ENCODE results near the gene SASH1. TPM values are rescaled to one million over a fixed set of nuclear protein-coding genes. Genes with fewer than 3 reads are reported as not detected.

SASH1 gene
- total and polyA plus RNA-seq, 9 of the 15 experiments (the other 6 are each of a cell fraction or from before 2014, with no cell fraction given): 0.35 to 3.5 (median 1.6) TPM

- ATAC-seq (no peak), DNase-seq (ENCODE audit: extremely low read depth in 1 of 4, low spot score in 3 of 4) (no peak), FAIRE-seq (no peak)
- Histone ChIP-seq H3K9me3 (replicated peaks; ENCODE audit: control insufficient read depth, insufficient read depth, low read depth, low read length) (no peaks in the 10 kb centered on the region), H3K9ac (ENCODE audit: insufficient read depth in 1 of 2, low read depth in 2 of 2, low read length in 2 of 2) (no peak overlapping the region), H3K4me2 (ENCODE audit: insufficient read depth, low read length) (no peak overlapping the region), H3K4me3 (no peak overlapping the region), H3K27me3 (ENCODE audit: control insufficient read depth in 2 of 2, insufficient read depth in 2 of 2, low read length in 2 of 2) (peaks cover 45 to 53% of the 10 kb centered on the region in 2 experiments), H3K4me1 (replicated peaks in 1 of 2; ENCODE audit: control insufficient read depth in 2 of 2, insufficient read depth in 2 of 2, low read length in 2 of 2) (no peaks in the 10 kb centered on the region), H3K36me3 (ENCODE audit: control insufficient read depth, insufficient read depth, low read length) (no peaks in the 10 kb centered on the region), H3K27ac (ENCODE audit: extremely low read depth, low read depth, low read length) (no peak overlapping the region), H2AFZ (ENCODE audit: low read depth, low read length) (no peak overlapping the region), H3K9me1 (ENCODE audit: control insufficient read depth, insufficient read depth, low read length) (no peaks in the 10 kb centered on the region), H4K20me1 (replicated peaks; ENCODE audit: control insufficient read depth, insufficient read depth, low read length) (peaks cover 7% of the 10 kb centered on the region), H3K79me2 (ENCODE audit: control insufficient read depth, insufficient read depth, low read length) (no peaks in the 10 kb centered on the region)
- TF ChIP-seq FOXM1 (IDR thresholded peaks at IDR 0.05; ENCODE audit: low read depth): no peak
- TF ChIP-seq FOXM1 (CRISPR knock-in tag; IDR thresholded peaks at IDR 0.05; ENCODE audit: low read depth): no peak
- TF ChIP-seq ATF2 (CRISPR knock-in tag; IDR thresholded peaks at IDR 0.05): no peak
- no peak for TF ChIP-seq KLF10 (CRISPR knock-in tag; IDR thresholded peaks at IDR 0.05)
- TF ChIP-seq SMARCB1 (IDR thresholded peaks at IDR 0.05; ENCODE audit: insufficient read length, low read depth): no peak
- no peak for TF ChIP-seq CAMTA2 (CRISPR knock-in tag; conservative IDR thresholded peaks at IDR 0.05)
- no peak for TF ChIP-seq FOXJ3 (CRISPR knock-in tag; IDR thresholded peaks at IDR 0.05)
- in situ Hi-C loops (cut with MboI): no loop called here
- WGBS (ENCODE audit: insufficient coverage, low coverage, missing lambda C conversion rate): 0% methylated on average over 5 of the region's 5 CpGs
- no TSS peak for BruUV-seq (replicated peaks)
- ChIA-PET CTCF (ENCODE audit: low intra/inter-chr PET ratio) (no interaction called here), POLR2A (interaction anchor here (0.9 kb wide), 1 partner anchor 16 kb away, joined by 3 read pairs; no protein-coding TSS in a partner anchor)
- intact Hi-C loops (cut with micrococcal nuclease): no loop called here
Measured at GRCh38 chr6:148507774-148508173, 165.1 kb downstream of the SASH1 start.
